ENCODE data around the gene CRYZ. TPM values are rescaled to one million over a fixed set of nuclear protein-coding genes. Genes with fewer than 3 reads are reported as not detected.

Gene CRYZ
- total and polyA plus RNA-seq, 10 of the 15 experiments (the other 5 are each of a cell fraction or from before 2014, with no cell fraction given) = 53.4 to 194 (median 79.8) TPM

DNA sequence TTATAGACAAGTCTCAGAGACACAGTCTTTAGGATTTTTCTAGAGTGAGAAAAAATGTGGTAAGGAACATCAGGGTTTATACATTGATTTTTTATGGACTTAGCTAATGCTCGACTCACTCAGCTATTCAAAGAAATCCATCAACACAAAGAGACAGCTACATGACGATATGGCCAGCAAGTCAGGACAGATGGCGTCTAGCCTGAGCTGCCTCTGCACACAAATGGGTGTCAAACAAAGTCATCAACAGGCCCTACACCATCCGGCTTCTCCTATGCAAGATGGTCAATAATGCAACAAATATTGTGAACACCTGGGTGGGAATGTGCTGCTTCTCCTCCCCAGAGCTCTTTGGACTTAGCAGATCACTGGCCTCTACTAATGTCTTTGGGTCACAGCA, 45.9 kb downstream of the CRYZ start:
- SMC1A ChIA-PET (ENCODE audit: uncharacterized antibody, unreplicated experiment) = interaction anchor here (1.1 to 1.9 kb wide), 3 partner anchors 47 to 903 kb away, joined by 3 to 6 read pairs (median 4); partner anchors contain the start of gene TYW3
- H3K27ac ChIP-seq (ENCODE audit: control insufficient read depth, insufficient read depth) = no peak overlapping the region
- no peaks in the 10 kb centered on the region for H4K20me1 ChIP-seq (ENCODE audit: control insufficient read depth, insufficient read depth)
- WGBS (ENCODE audit: insufficient coverage, insufficient replicate concordance, low lambda C conversion rate, missing lambda C conversion rate) = 95% methylated on average over 4 of the region's 4 CpGs
- no peak overlapping the region for H3K4me2 ChIP-seq (ENCODE audit: control insufficient read depth, insufficient read depth)
- RAD21 ChIA-PET (ENCODE audit: unreplicated experiment) = interaction anchor here (1.1 to 1.6 kb wide), 2 partner anchors 34 to 47 kb away, joined by 3 to 4 read pairs; no protein-coding TSS in a partner anchor
- no peak overlapping the region for H3K4me3 ChIP-seq
- DNase-seq (ENCODE audit: low read depth, low spot score) = no peak
- in situ Hi-C loops (cut with MboI) = loop anchor here (10.0 kb wide), 1 partner anchor 842 kb away; no protein-coding TSS in a partner anchor
- no peaks in the 10 kb centered on the region for H3K79me2 ChIP-seq (ENCODE audit: control insufficient read depth, insufficient read depth, low read length)
- peaks cover 3% of the 10 kb centered on the region for H3K4me1 ChIP-seq (ENCODE audit: control insufficient read depth, insufficient read depth, low read length)
- H2AFZ ChIP-seq (ENCODE audit: control insufficient read depth, low read depth, low read length) = no peak overlapping the region
- no peaks in the 10 kb centered on the region for H3K27me3 ChIP-seq (replicated peaks in 1 of 2; ENCODE audit: control insufficient read depth in 2 of 2, insufficient read depth in 2 of 2, low read length in 1 of 2)
- H3K9me3 ChIP-seq (replicated peaks; ENCODE audit: control insufficient read depth, insufficient read depth, low read length) = no peaks in the 10 kb centered on the region; the same call in 2 of the 3 replicates
- H3K36me3 ChIP-seq (ENCODE audit: control insufficient read depth in 2 of 2, insufficient read depth in 2 of 2, low read length in 1 of 2) = no peaks in the 10 kb centered on the region
- POLR2A ChIA-PET = no interaction called here
- intact Hi-C loops (cut with micrococcal nuclease; ENCODE audit: unreplicated experiment) = loop anchor here (5.0 to 10.0 kb wide), 3 partner anchors 170 to 682 kb away; no protein-coding TSS in a partner anchor
- FAIRE-seq = no peak
- H3K9ac ChIP-seq (ENCODE audit: control insufficient read depth, insufficient read depth, low read length) = no peak overlapping the region
- ATAC-seq = no peak
- TF ChIP-seq TBL1XR1 (IDR thresholded peaks at IDR 0.05; ENCODE audit: low read depth, low read length) = no peak
- TF ChIP-seq RFX5 (IDR thresholded peaks at IDR 0.05; ENCODE audit: low read depth, low read length) = no peak
- no peak for TF ChIP-seq EED (IDR thresholded peaks at IDR 0.05; ENCODE audit: low read depth)
- TF ChIP-seq, protein P1, sequence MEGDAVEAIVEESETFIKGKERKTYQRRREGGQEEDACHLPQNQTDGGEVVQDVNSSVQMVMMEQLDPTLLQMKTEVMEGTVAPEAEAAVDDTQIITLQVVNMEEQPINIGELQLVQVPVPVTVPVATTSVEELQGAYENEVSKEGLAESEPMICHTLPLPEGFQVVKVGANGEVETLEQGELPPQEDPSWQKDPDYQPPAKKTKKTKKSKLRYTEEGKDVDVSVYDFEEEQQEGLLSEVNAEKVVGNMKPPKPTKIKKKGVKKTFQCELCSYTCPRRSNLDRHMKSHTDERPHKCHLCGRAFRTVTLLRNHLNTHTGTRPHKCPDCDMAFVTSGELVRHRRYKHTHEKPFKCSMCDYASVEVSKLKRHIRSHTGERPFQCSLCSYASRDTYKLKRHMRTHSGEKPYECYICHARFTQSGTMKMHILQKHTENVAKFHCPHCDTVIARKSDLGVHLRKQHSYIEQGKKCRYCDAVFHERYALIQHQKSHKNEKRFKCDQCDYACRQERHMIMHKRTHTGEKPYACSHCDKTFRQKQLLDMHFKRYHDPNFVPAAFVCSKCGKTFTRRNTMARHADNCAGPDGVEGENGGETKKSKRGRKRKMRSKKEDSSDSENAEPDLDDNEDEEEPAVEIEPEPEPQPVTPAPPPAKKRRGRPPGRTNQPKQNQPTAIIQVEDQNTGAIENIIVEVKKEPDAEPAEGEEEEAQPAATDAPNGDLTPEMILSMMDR (IDR thresholded peaks at IDR 0.05 in 2 of 3, conservative IDR thresholded peaks at IDR 0.05 in 1 of 3; ENCODE audit: control insufficient read depth in 2 of 3, extremely low read depth in 1 of 3, insufficient read depth in 1 of 3, low read depth in 3 of 3, low read length in 3 of 3) = no peak
- TF ChIP-seq KAT2A (conservative IDR thresholded peaks at IDR 0.05; ENCODE audit: control insufficient read depth, low read depth, low read length) = no peak
- TF ChIP-seq RAD51 (IDR thresholded peaks at IDR 0.05) = no peak
- TF ChIP-seq, protein P2, sequence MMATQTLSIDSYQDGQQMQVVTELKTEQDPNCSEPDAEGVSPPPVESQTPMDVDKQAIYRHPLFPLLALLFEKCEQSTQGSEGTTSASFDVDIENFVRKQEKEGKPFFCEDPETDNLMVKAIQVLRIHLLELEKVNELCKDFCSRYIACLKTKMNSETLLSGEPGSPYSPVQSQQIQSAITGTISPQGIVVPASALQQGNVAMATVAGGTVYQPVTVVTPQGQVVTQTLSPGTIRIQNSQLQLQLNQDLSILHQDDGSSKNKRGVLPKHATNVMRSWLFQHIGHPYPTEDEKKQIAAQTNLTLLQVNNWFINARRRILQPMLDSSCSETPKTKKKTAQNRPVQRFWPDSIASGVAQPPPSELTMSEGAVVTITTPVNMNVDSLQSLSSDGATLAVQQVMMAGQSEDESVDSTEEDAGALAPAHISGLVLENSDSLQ (IDR thresholded peaks at IDR 0.05) = no peak
- TF ChIP-seq MXI1 (IDR thresholded peaks at IDR 0.05; ENCODE audit: low read depth, low read length) = no peak
- no peak for TF ChIP-seq NFYB (IDR thresholded peaks at IDR 0.05; ENCODE audit: insufficient read depth, low read depth, low read length)
- no peak for TF ChIP-seq ETV6 (conservative IDR thresholded peaks at IDR 0.05 in 1 of 2, IDR thresholded peaks at IDR 0.05 in 1 of 2; ENCODE audit: borderline replicate concordance in 1 of 2, low read depth in 1 of 2)
- CTCF ChIA-PET = interaction anchor here (0.6 to 2.5 kb wide), 5 partner anchors 12 to 689 kb away, joined by 3 to 12 read pairs (median 6); partner anchors contain the start of gene TYW3
- BruUV-seq (replicated peaks) = no TSS peak

All from GM12878 (cell line).